Stimulated activated naive CD8-positive, alpha-beta T cell treated with anti-CD3 and anti-CD28 coated beads, Interleukin-15, amount 100 ng/mL, for 72 hours (primary cell): ENCODE data around the gene TRIM43B.
"Not testable (repeated sequence)": the region's sequence is repeated elsewhere in the genome, so short reads cannot be mapped to it uniquely, and the experiment has no call there.

Experiments
- ATAC-seq: fragments of 150-1000 bp; cut with Tn5 transposase; 2 replicates; pipeline ENCODE4 v1.10.0; 2021; ENCODE audit warnings: mild to moderate bottlenecking, moderate library complexity
- DNase-seq, 2 donors: peaks; one replicate each; pipeline ENCODE4 v3.0.0; 2021 to 2022
- H3K27ac Mint-ChIP-seq, 2 donors: one replicate each; pipeline ENCODE4 v1.8.0; 2022; ENCODE audit warnings: mild to moderate bottlenecking in 2 of 2, mixed read lengths in 2 of 2, moderate library complexity in 2 of 2
- H3K27me3 Mint-ChIP-seq: one replicate; pipeline ENCODE4 v1.8.0; 2022; ENCODE audit warnings: mixed read lengths
- H3K4me1 Mint-ChIP-seq: one replicate; pipeline ENCODE4 v1.8.0; 2022; ENCODE audit warnings: mild to moderate bottlenecking, mixed read lengths
- H3K4me3 Mint-ChIP-seq, 2 donors: one replicate each; pipeline ENCODE4 v1.8.0; 2022; ENCODE audit warnings: mild to moderate bottlenecking in 2 of 2, mixed read lengths in 2 of 2, moderate library complexity in 1 of 2
- H3K9me3 Mint-ChIP-seq, 2 donors: one replicate each; pipeline ENCODE4 v1.8.0; 2022; ENCODE audit warnings: mixed read lengths in 2 of 2

TRIM43B gene

GRCh38 chr2:95463292-95463691 lies 21.3 kb downstream of the TRIM43B start:
- not testable (repeated sequence) for H3K9me3 Mint-ChIP-seq, DNase-seq, H3K4me3 Mint-ChIP-seq, H3K27me3 Mint-ChIP-seq, H3K27ac Mint-ChIP-seq, ATAC-seq, H3K4me1 Mint-ChIP-seq

GRCh38 chr2:95445317-95445716 lies 39.2 kb downstream of the TRIM43B start:
- not testable (repeated sequence) for H3K27ac Mint-ChIP-seq, DNase-seq, H3K4me3 Mint-ChIP-seq, ATAC-seq, H3K27me3 Mint-ChIP-seq, H3K9me3 Mint-ChIP-seq, H3K4me1 Mint-ChIP-seq

DNA sequence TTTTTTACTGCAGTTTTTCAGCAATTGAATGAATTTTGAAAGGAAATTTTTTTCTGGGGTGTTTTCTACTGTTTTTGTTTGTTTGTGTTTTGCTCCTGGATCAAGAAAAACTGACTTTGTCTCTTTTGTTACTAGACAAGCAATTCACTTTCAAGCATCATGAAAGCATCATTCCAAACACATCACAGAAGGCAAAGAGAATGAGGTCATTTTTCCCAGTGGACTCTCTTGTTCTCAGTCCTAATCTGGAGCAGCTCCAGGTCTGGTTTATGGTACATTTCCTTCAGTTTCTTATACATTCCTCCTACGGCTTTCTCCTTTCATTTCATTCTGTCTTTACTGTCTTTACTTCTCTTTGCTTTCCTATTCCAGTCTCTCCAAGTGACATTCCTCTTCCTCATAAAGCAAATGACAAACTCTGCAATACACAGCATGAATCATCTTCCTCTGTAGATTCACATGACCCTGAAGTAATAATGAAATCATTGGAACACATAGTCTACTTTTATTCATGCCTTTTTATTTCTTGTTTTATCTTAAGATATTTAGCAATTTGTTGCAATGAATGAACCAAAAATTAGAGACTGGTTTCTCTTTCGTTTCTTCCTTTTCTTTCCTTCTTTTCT lies 42.0 kb downstream of the TRIM43B start:
- not testable (repeated sequence) for DNase-seq, H3K4me3 Mint-ChIP-seq, H3K27me3 Mint-ChIP-seq, H3K9me3 Mint-ChIP-seq, H3K4me1 Mint-ChIP-seq, H3K27ac Mint-ChIP-seq, ATAC-seq

GRCh38 chr2:95435872-95436209 lies 48.7 kb downstream of the TRIM43B start:
- ATAC-seq, H3K9me3 Mint-ChIP-seq, H3K27me3 Mint-ChIP-seq, H3K4me1 Mint-ChIP-seq, DNase-seq, H3K4me3 Mint-ChIP-seq, H3K27ac Mint-ChIP-seq: not testable (repeated sequence)

GRCh38 chr2:95435162-95435871 lies 49.2 kb downstream of the TRIM43B start:
- H3K4me3 Mint-ChIP-seq, H3K4me1 Mint-ChIP-seq, DNase-seq, H3K27ac Mint-ChIP-seq, H3K27me3 Mint-ChIP-seq, H3K9me3 Mint-ChIP-seq: not testable (repeated sequence)
- peak; percentile 52 for ATAC-seq

- not testable (repeated sequence) for H3K27ac Mint-ChIP-seq, H3K9me3 Mint-ChIP-seq, H3K4me3 Mint-ChIP-seq, H3K27me3 Mint-ChIP-seq, DNase-seq, H3K4me1 Mint-ChIP-seq, ATAC-seq
These were observed 50.0 kb downstream of the TRIM43B start for GRCh38 chr2:95434507-95435076.

DNA sequence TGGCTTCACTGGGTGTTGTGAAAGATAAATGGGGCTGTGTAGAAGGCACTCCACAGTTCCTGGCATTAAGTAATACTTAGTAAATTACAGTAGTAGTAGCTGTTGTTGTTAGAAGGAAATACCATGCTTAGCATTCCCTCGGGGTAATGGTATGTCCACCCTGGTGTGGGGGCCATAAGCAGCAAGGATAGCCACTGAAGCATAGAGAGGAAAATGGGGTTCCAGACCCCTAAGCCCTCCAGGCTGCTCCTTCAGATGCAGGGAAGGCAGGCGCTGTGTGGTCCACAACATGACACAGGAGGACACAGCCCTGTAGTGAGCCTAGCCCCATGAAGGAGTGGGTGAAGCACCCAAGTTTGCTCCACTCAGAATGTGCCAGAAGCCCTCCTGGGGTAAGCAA lies 50.6 kb downstream of the TRIM43B start:
- not testable (repeated sequence) for H3K27ac Mint-ChIP-seq, DNase-seq, H3K9me3 Mint-ChIP-seq, H3K4me3 Mint-ChIP-seq, ATAC-seq, H3K4me1 Mint-ChIP-seq, H3K27me3 Mint-ChIP-seq

DNA sequence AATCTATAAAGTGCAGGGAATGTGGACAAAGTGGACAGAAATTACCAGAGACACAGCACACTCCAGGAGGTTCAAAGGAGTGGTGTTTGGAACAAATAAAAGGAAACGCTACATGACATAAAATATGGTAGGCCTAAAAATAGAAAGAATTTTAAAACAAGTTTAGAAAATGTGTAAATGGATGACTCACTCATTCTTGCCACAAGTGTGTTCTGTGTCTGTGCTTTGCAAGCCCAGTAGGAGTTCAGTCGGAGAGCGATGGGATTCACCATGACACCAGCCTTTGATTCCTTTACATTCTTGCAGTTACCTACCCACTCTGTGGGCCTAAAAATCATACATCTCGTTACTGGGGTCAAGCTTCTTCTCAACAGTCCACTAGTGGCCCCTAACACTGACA lies 51.2 kb downstream of the TRIM43B start:
- H3K27me3 Mint-ChIP-seq: not testable (repeated sequence)

DNA sequence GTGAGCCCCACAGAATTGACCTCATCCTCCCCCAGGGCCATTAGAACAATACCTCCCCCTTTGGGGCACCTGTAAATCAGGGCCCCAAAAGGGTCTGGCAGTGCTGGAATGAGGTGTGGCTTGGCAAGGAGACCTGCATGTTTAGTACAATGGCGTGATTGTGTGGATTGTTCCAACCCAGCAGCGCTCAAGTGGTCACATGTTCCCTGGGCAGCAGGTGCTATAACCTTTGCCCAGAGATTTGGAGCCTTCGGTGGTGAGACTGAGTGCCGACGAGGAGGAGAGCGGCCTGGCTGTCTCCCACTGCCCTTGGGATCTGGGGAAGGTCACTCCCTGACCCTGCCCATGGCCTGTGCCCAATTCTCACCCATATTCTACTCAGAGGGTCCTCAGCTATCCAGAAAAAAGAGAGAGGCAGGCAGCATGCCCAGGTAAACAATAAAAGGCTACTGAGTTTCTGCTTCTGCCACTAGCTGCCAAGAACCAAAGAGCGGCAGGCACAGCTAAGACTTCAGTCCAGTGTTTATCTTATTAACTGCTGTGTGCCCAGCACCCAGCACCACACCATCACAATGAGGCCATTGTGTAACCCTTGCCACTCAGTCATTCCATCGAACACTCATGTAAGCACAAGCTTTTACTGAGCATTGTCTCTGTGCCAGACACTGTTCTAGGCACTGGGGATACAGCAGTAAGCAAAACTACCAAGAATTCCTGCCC lies 54.6 kb downstream of the TRIM43B start:
- not testable (repeated sequence) for H3K27me3 Mint-ChIP-seq, H3K4me1 Mint-ChIP-seq, H3K4me3 Mint-ChIP-seq, H3K27ac Mint-ChIP-seq, ATAC-seq, DNase-seq, H3K9me3 Mint-ChIP-seq

More for the DNA sequence above, 51.2 kb downstream of the TRIM43B start:
- H3K4me1 Mint-ChIP-seq, DNase-seq, ATAC-seq, H3K9me3 Mint-ChIP-seq, H3K4me3 Mint-ChIP-seq, H3K27ac Mint-ChIP-seq: not testable (repeated sequence)

- ATAC-seq: peak; percentile 38
- H3K27ac Mint-ChIP-seq, DNase-seq, H3K27me3 Mint-ChIP-seq, H3K4me1 Mint-ChIP-seq, H3K9me3 Mint-ChIP-seq, H3K4me3 Mint-ChIP-seq: not testable (repeated sequence)
These were observed 57.2 kb downstream of the TRIM43B start for GRCh38 chr2:95427196-95427867.
